ENCODE data around the gene ANKRD44. TPM values are rescaled to one million over a fixed set of nuclear protein-coding genes. Genes with fewer than 3 reads are reported as not detected.

The ANKRD44 gene
- total RNA-seq, 1 donor from 2014 or later = 3.4 TPM

- no peak overlapping the region for H3K4me3 ChIP-seq
- H3F3A ChIP-seq (ENCODE audit: low read depth) = no peaks in the 10 kb centered on the region
- no peaks in the 10 kb centered on the region for H4K20me1 ChIP-seq (ENCODE audit: low read depth)
- no peaks in the 10 kb centered on the region for H3K9me3 ChIP-seq (ENCODE audit: low read depth)
- no peaks in the 10 kb centered on the region for H3K4me1 ChIP-seq
- peak; percentile 19 for DNase-seq (ENCODE audit: low spot score)
- no peak overlapping the region for H2AFZ ChIP-seq (replicated peaks)
- H3K4me2 ChIP-seq = no peak overlapping the region
- no peak overlapping the region for H3K27ac Mint-ChIP-seq
- no peak overlapping the region for H3K27ac ChIP-seq
- H3K36me3 Mint-ChIP-seq = no peaks in the 10 kb centered on the region
- H3K4me3 Mint-ChIP-seq = no peak overlapping the region
- H3K9me3 Mint-ChIP-seq = no peaks in the 10 kb centered on the region
- H3K27me3 Mint-ChIP-seq (ENCODE audit: insufficient read depth, low read depth) = no peaks in the 10 kb centered on the region
- no peaks in the 10 kb centered on the region for H3K79me2 ChIP-seq (ENCODE audit: low read depth)
- peaks cover 8% of the 10 kb centered on the region for H3K4me1 Mint-ChIP-seq
- H3K27me3 ChIP-seq = no peaks in the 10 kb centered on the region
- no peaks in the 10 kb centered on the region for H3K36me3 ChIP-seq
- H3K9ac ChIP-seq = no peak overlapping the region
- TF ChIP-seq, protein P1, sequence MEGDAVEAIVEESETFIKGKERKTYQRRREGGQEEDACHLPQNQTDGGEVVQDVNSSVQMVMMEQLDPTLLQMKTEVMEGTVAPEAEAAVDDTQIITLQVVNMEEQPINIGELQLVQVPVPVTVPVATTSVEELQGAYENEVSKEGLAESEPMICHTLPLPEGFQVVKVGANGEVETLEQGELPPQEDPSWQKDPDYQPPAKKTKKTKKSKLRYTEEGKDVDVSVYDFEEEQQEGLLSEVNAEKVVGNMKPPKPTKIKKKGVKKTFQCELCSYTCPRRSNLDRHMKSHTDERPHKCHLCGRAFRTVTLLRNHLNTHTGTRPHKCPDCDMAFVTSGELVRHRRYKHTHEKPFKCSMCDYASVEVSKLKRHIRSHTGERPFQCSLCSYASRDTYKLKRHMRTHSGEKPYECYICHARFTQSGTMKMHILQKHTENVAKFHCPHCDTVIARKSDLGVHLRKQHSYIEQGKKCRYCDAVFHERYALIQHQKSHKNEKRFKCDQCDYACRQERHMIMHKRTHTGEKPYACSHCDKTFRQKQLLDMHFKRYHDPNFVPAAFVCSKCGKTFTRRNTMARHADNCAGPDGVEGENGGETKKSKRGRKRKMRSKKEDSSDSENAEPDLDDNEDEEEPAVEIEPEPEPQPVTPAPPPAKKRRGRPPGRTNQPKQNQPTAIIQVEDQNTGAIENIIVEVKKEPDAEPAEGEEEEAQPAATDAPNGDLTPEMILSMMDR (IDR thresholded peaks at IDR 0.05) = no peak
- no peak for TF ChIP-seq EZH2phosphoT487 (IDR thresholded peaks at IDR 0.05)
- TF ChIP-seq EZH2 (IDR thresholded peaks at IDR 0.05) = no peak
Observed at GRCh38 chr2:197207106-197207505, 103.5 kb downstream of the ANKRD44 start.

DNA sequence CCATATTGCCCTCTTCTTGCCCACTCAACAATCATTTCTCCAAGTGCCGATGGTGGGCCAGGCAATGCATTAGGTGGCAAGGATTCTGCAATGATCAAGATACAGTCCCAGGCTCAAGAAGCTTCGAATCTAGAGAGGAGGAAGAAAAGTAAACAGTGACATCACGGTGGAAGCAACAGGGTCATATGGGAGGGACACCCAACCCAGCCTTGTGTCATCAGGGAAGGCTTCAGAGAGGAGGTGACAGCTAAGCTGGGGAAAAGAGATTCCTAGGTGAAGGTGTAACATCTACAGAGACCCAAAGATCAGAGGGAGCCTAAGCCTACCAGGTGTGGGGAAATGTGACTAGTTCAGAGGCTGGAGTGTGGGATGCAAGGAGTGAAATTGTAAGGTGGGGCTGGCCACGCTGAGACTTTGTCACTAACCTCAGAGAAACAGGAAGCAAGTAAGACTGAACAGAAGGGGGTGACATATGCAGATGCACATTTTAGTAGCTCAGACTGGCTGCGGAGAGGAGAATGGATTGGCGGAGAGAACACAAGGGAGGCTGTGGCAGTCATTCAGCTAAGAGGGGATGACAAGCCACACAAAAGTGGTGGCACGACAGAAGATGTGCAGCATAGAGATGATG lies 104.9 kb downstream of the ANKRD44 start:
- no peak overlapping the region for H3K27ac Mint-ChIP-seq
- H3K27me3 Mint-ChIP-seq (ENCODE audit: insufficient read depth, low read depth) = no peaks in the 10 kb centered on the region
- Histone ChIP-seq H3K4me1 (no peaks in the 10 kb centered on the region), H3K4me2 (no peak overlapping the region), H3K27ac (no peak overlapping the region), H3K27me3 (no peaks in the 10 kb centered on the region), H2AFZ (replicated peaks) (no peak overlapping the region), H3F3A (ENCODE audit: low read depth) (no peaks in the 10 kb centered on the region), H4K20me1 (ENCODE audit: low read depth) (no peaks in the 10 kb centered on the region), H3K9me3 (ENCODE audit: low read depth) (no peaks in the 10 kb centered on the region), H3K4me3 (no peak overlapping the region), H3K9ac (no peak overlapping the region), H3K36me3 (no peaks in the 10 kb centered on the region), H3K79me2 (ENCODE audit: low read depth) (no peaks in the 10 kb centered on the region)
- no peak for DNase-seq (ENCODE audit: low spot score)
- H3K9me3 Mint-ChIP-seq = no peaks in the 10 kb centered on the region
- H3K36me3 Mint-ChIP-seq = no peaks in the 10 kb centered on the region
- TF ChIP-seq EZH2phosphoT487 (IDR thresholded peaks at IDR 0.05) = no peak
- TF ChIP-seq EZH2 (IDR thresholded peaks at IDR 0.05) = no peak
- H3K4me1 Mint-ChIP-seq = peaks cover 8% of the 10 kb centered on the region
- no peak overlapping the region for H3K4me3 Mint-ChIP-seq

DNA sequence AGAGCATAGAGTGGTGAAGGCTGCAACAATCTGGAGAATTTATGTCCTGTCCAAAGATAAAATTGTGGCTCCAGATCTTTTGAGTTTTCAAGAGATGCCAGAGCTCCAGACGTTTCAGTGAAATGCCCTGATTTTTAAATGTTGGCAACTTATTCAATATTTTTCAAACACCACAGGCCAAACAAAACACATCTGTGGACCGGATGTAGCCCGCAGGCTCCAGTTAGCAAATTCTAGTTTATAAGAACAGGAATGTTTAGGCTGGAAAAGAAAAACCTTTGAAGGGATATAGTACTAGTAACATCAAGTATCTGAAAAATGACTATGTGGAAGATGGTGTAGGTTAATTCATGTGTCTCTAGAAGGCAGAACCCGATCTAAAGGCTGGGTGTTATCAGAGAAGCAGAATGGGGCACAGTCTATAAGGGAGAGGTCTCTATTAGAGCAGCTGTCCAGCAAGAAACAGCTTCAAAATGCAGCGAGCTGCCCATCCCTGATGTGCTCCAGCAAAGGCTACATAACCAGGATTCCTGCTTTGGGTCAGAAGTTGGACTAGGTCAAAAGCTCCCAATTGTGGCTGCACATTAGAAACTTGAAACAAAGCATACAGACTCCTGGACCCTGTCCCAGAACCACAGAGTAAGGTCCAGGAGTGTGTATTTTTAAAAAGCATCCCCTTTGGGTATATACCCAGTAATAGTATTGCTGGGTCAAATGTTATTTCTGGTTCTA lies 105.9 kb downstream of the ANKRD44 start:
- no peaks in the 10 kb centered on the region for H3K9me3 Mint-ChIP-seq
- Histone ChIP-seq H3K36me3 (no peaks in the 10 kb centered on the region), H3K4me2 (no peak overlapping the region)

More for the DNA sequence above, 105.9 kb downstream of the ANKRD44 start:
- Histone ChIP-seq H3K9me3 (ENCODE audit: low read depth) (no peaks in the 10 kb centered on the region), H3K4me1 (no peaks in the 10 kb centered on the region), H3K9ac (no peak overlapping the region), H3K79me2 (ENCODE audit: low read depth) (no peaks in the 10 kb centered on the region), H3F3A (ENCODE audit: low read depth) (no peaks in the 10 kb centered on the region), H4K20me1 (ENCODE audit: low read depth) (no peaks in the 10 kb centered on the region), H3K27me3 (no peaks in the 10 kb centered on the region), H3K4me3 (no peak overlapping the region), H3K27ac (no peak overlapping the region), H2AFZ (replicated peaks) (no peak overlapping the region)
- Mint-ChIP-seq H3K36me3 (no peaks in the 10 kb centered on the region), H3K4me3 (no peak overlapping the region), H3K27ac (no peak overlapping the region), H3K4me1 (peaks cover 15% of the 10 kb centered on the region), H3K27me3 (ENCODE audit: insufficient read depth, low read depth) (no peaks in the 10 kb centered on the region)
- TF ChIP-seq, protein P1 (IDR thresholded peaks at IDR 0.05) = no peak
- TF ChIP-seq EZH2phosphoT487 (IDR thresholded peaks at IDR 0.05) (no peak), EZH2 (IDR thresholded peaks at IDR 0.05) (no peak)
- no peak for DNase-seq (ENCODE audit: low spot score)
